Mammary epithelial cell (primary cell): ENCODE results near the gene TOX3.

Source experiments
- CTCF ChIP-seq, 2 donors: IDR thresholded peaks in 1 of 2; conservative IDR thresholded peaks in 1 of 2; 2 replicates each; pipeline ENCODE4 v1.5.1; 2011 to 2012; ENCODE audit warnings: inconsistent platforms in 2 of 2, low read length in 2 of 2, mild to moderate bottlenecking in 2 of 2, control low read depth in 1 of 2, low read depth in 1 of 2; ENCODE audit not compliant: insufficient read depth in 1 of 2; ENCODE audit errors: extremely low read depth in 1 of 2
- EZH2 ChIP-seq: IDR thresholded peaks from 2 replicates; pipeline ENCODE4 v1.6.1; 2012; ENCODE audit warnings: low read length, inconsistent platforms, borderline replicate concordance

- TF ChIP-seq EZH2 (no peak), CTCF (conservative IDR thresholded peaks at IDR 0.05 in 1 of 2, IDR thresholded peaks at IDR 0.05 in 1 of 2; ENCODE audit: extremely low read depth in 1 of 2, insufficient read depth in 1 of 2, low read depth in 1 of 2, low read length in 2 of 2) (no peak)
These were observed 124.6 kb downstream of the TOX3 start for GRCh38 chr16:52422307-52422706.
